Measurements from ENCODE around the gene USP27X.

Gene USP27X
- 3.2 to 5.9 (median 5.5) reads per million in 4 donors for total RNA-seq

- peak; percentile 73 to 84 (median 75) for DNase-seq
These were observed at the start of gene USP27X for GRCh38 chrX:49878834-49879655. USP27X (plus strand) TSS chrX:49879484; CDS start chrX:49880308, 824 bp downstream.

DNA sequence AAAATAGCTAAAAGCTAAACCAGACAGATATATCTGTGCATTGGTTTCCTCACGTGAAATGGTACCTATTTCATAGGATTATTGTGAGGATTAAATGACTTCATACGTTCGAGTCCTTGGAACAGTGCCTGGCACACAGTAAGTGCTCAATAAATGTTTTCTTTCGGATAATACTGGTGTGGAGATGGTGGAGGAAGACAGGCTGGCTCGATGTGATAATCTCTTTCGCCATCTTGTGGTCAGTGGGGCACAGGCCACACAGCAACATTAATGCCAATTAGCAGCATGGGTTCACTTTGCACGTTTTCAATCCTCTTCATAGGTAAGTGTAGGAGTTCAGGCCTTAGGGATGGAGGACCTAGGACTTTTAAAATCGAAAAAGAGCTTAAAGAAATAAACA, 40.9 kb upstream of the USP27X start:
- no peak for DNase-seq

DNA sequence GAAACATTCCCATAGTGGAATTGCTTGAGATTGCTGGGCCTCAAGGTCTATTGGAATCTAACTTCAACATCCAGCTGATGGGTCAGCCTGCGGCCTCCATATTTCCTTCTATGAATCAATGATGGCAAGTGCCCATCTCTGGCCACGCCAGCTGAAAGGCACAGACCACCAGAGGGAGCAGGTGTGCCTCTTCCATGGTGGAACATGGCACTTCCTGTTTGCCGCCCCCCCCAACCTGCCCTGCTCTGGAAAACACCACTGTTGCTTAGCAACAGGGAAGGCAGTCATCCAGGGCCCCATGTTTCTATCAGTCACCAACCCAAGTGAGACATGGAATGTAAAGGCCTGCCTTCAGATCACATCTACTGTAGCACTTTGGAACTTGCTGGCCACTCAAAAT, 38.6 kb upstream of the USP27X start:
- DNase-seq, result peak in 2 of 5 donors; percentile 1 to 4

DNA sequence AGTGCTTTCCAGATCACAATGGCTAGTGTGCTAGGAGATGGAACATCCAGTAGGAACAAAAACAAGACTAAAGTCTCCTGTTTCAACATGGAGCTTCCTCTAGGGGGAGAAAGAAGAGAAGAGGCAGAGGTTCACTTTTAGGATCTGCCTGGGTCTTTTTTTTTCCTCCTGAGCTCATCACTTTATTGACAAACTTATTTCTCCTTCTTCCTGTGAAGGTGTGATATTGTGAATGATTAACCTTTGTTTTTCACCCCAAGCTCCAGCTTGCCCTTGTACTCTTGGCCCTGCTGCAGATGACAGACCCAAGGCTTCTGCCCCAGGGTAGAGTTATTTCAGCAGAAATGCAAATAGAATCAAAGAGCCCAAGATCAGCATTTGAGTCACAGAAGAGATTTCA, 36.7 kb upstream of the USP27X start:
- DNase-seq, result no peak

DNA sequence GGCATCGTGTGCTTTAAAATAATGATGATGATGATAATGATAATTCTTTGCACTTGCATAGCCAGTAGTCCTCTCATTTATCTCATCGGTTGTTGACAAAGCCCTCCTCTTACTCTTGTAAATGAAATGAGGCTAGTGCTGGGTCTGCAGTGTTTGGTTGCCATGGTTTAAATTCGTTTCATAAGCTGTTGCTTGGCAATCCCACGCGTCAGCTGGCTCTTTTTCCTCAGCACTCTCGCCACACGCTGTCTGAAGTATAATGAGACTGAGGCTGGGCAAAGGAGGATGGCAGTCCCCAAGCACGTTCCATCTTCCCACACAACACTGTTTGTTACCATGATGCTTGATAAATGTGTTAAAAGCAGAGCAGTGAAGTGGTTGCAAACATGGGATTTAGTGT, 34.7 kb upstream of the USP27X start:
- no peak for DNase-seq

DNA sequence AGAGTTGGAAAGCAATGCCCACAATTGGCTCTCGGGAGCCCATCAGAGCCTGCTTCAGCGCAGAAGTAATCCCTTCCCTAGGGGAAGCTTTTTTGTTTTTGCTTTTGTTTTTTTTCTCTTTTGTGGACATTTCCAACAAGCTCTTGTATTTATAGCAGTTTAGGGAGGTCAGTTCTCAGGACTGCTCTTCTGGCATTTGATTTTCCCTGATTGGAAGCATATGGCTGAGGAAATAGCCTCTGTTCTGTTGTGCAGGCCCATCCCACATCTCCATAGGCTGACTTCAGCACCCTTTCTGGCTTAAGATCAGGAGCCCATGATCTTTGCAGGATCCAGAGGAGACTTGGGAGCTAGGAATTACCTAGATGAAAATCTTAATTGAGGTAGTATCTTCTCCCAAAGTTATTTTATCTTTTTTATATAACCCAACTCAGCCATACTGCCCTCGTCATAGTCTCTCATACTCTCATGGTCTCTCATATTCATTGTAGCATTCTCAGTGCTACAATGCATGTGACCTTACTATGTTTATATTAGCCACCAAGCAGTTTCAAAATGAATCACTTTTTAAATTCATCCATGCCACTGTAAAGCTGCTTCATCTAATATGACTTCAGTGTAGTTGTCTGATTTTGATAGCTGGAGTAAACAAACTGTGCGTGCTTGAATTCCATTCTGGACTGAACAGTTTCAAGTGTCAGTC, 33.4 kb upstream of the USP27X start:
- no peak for DNase-seq

DNA sequence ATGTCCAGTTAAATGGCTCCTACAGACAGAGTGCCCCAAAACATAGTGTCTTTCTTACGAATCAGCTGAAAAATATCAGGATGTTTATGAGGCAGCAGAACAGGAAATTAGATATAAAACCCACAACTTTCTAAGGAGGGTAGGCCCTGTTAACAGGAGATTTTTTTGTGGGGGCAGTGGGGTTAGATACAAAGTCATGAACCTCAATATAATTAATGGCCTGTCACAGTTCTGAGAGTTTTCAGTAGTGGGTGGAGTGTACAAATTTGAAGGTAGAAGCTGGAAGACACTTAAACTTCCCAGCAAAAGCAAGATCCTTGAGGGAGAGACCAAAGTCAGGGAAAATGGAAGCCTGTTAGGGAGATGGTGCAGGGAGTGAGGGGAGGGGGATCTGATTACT, 32.8 kb upstream of the USP27X start:
- no peak for DNase-seq

DNA sequence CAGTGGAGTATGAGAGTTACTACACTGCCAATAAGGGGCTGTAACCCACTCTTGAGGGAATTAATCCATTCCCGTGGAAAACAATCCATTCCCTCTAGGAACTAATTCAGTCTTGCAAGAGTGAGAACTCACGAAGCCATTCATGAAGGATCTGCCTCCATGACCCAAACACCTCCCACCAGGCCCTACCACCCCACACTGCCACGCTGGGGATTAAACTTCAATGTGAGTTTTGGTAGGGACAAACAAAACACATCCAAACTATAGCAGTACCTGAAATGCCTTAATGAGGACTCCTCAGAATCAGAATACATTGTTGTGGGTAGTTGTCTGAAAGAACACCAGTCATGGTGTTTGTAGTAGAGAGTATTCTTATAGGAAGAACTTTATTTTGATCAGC, 31.0 kb upstream of the USP27X start:
- no peak for DNase-seq

DNA sequence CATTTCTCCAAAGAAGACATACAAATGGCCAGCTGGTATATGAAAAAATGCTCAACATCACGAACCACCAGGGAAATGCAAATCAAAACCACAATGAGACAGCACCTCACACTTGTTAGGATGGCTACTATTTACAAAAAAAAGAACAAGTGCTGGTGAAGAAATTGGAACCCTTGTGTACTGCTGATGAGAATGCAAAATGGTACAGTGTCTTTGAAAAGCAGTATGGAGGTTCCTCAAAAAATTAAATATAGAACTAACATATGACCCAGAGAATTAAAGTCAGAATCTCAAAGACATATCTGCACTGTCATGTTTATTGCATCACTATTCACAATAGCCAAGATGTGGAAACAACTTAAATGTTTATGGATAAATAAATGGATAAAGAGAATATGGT, 29.3 kb upstream of the USP27X start:
- DNase-seq, result no peak

- no peak for DNase-seq
These were observed 25.6 kb upstream of the USP27X start for GRCh38 chrX:49853661-49854060.

DNA sequence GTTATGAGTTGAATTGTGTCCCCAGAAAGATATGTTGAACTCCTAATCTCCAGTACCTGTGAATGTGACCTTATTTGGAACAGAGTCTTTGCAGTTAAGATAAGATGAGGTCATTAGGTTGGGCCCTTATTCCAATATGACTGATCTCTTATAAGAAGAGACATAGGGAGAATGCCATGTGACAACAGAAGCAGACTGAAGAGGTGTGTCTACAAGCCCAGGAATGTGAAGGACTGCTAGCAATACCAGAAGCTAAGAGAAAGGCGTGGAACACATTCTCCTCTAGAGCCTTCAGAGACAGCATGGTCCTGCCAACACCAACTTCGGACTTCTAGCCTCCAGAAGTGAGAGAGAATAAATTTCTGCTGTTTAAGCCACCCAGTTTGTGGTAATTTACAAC, 22.5 kb upstream of the USP27X start:
- DNase-seq, result no peak

GRCh38 chrX:49858341-49858740, 20.9 kb upstream of the USP27X start:
- DNase-seq, result no peak

DNA sequence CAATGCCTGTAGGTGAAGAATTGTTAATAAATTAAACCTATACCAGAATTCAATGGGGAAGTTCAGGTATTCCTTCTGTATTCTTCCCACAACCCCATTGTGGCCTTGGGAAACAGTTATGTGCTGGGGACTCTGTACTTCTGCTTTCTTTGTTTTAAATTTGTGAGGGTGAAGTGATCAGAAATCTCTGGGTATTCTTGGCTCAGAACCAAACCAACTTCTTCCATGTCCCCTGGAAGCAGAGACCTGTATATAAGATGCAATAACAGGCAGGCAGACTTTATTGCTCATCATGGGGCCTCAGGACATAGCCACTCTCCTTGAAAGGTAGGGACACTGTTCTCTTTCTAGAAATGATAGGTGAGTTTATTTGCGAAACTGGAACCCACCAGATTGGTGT, 19.8 kb upstream of the USP27X start:
- DNase-seq, result no peak

DNA sequence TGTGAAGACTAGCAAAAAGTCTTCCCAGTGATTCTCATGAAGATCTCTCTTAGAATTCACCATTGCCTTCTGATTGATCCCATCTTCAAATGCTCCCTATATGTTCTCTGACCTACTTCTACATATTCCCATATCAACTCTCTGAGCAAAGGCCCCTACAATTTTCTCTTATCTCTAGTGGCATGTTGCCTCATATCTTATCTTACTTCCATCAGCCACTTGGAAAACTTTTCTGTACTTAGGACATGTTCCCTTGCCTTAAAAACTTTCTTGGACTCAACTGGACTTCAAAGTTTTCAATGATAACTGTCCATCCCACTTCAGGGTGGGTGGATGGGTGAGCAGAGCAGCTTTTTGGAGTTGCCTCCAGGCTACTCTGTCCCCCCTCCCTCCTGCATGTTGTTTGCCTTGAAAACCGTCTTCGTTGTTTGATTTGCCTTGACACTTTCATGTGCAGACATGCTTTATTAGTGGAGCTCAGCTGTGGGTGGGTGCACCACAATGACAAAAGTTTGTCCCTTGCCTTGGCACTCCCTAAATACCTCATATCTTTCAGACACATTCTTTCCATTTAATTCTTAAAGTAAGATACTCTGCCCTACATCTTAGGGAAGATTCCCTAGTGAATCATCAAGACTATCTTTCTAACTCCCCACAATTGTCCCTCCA, 18.3 kb upstream of the USP27X start:
- no peak for DNase-seq

DNA sequence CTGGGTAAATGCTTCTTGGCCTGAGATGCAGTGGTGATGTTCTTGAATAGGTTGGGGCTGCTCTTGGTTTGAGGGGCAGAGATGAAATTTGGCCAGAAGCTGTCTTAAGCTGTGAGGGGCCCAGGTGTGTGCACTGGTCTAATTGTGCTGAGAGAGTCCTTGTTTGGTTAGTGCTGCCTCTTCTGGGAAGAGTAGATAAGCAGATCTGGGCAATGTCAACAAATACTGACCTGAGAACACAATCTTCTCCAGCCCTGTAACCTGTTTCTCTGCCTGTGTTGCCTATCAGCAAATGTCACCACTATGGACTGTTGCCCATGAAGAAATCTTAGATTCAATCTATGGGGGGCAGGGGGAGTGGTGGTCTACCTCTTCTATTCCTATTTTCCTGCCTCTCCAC, 17.2 kb upstream of the USP27X start:
- DNase-seq, result no peak

- no peak for DNase-seq
These were observed 10.5 kb upstream of the USP27X start for GRCh38 chrX:49868739-49869138.

DNA sequence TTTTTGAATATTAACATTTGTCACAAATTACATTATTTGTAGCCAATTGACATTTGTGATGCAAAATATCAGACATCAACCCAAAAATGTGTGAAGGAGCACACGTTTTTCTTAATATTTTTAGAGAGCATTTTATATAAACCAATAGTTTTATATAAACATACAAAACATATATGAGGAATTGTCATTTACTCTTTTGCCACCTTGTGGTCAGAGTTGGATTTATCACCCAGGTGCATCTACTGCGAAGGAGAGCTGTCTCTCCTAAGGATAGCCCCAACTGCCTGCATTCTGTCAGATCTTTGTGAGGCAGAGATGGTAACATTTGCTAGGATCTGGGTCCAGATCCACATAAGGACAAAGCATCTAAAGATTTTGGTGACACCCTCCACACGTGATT, 2.5 kb upstream of the USP27X start:
- peak in 1 of 5 donors; percentile 22 for DNase-seq

DNA sequence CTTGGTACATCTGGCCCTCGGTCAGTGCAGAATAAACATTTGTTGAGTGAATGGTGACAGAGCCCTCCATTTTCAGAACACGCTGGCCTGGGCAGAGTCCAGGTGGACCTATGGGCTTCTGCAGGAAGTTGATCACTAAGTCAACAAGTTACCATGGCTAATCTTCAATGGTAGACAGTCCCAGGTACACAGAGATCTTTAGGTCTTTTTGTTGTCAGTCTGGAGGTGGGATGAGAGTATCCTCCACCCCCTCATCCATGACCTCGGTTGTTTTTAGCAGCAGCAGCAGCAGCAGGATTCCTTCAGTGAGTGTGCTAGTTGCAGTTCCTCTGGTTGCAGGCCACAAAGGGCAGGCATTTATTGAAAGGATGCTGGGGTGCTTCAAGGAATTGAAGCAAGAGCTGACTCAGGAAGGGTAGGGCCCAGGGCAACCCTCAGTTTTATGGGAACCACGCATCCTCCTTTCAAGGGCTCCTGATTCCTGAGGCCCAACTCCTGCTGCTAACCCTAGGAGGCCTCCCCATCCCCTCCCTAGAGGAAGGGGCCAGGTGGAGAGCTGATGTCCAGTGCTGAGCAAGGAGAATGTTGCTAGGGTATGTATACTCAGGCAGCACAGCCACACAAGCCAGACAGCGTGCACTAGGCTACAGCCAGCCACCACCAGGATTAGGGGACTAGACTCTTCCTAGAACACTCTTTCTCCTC, 1.7 kb upstream of the USP27X start:
- DNase-seq, result no peak

GRCh38 chrX:49878128-49878833, 1.0 kb upstream of the USP27X start:
- no peak for DNase-seq

GRCh38 chrX:49879656-49880277, 483 bp downstream of the USP27X start:
- DNase-seq, result no peak

- DNase-seq, result no peak
These were observed 1.4 kb downstream of the USP27X start for GRCh38 chrX:49880668-49881067.

All from T-helper 1 cell (primary cell).